GM12878 (cell line): Measurements from ENCODE around the gene BMF. TPM values are rescaled to one million over a fixed set of nuclear protein-coding genes. Genes with fewer than 3 reads are reported as not detected.

Source experiments
- ATF2 ChIP-seq: IDR thresholded peaks from 2 replicates; pipeline ENCODE4 v1.6.1; 2012; ENCODE audit warnings: low read length, inconsistent platforms
- CBFB ChIP-seq: IDR thresholded peaks from 2 replicates; pipeline ENCODE4 v1.6.1; 2016; ENCODE audit warnings: antibody characterized with exemption, low read depth
- E4F1 ChIP-seq: fragments of 450-650 bp; IDR thresholded peaks from 2 replicates; pipeline ENCODE4 v1.6.1; 2018; ENCODE audit warnings: borderline replicate concordance, mild to moderate bottlenecking; ENCODE audit not compliant: partially characterized antibody
- EGR1 ChIP-seq, 2 experiments: IDR thresholded peaks; 1 replicate in 1 of 2; 2 replicates in 1 of 2; pipeline ENCODE4 v1.6.1; 2011 to 2012; ENCODE audit warnings: low read depth in 2 of 2, low read length in 2 of 2, borderline replicate concordance in 1 of 2, mild to moderate bottlenecking in 1 of 2, moderate library complexity in 1 of 2
- ELK1 ChIP-seq: IDR thresholded peaks from 2 replicates; pipeline ENCODE4 v1.6.1; 2012; ENCODE audit warnings: low read depth, low read length, improper control_type of control experiment
- HDGF ChIP-seq: fragments of 450-650 bp; IDR thresholded peaks from 2 replicates; pipeline ENCODE4 v1.6.1; 2016; ENCODE audit warnings: antibody characterized with exemption
- MEF2A ChIP-seq: IDR thresholded peaks from 2 replicates; pipeline ENCODE4 v1.6.1; 2011; ENCODE audit warnings: low read depth, mild to moderate bottlenecking, low read length, moderate library complexity; ENCODE audit not compliant: insufficient read depth
- REST ChIP-seq: IDR thresholded peaks from 2 replicates; pipeline ENCODE4 v1.6.1; 2012; ENCODE audit warnings: mild to moderate bottlenecking, low read depth, low read length
- USF1 ChIP-seq: IDR thresholded peaks from 2 replicates; pipeline ENCODE4 v1.6.1; 2011; ENCODE audit warnings: borderline replicate concordance, low read depth, mild to moderate bottlenecking, moderate library complexity, mixed read lengths, low read length; ENCODE audit not compliant: insufficient read depth; ENCODE audit errors: extremely low read length
- ZBTB40 ChIP-seq: fragments of 450-650 bp; IDR thresholded peaks from 2 replicates; pipeline ENCODE4 v1.6.1; 2016; ENCODE audit warnings: mild to moderate bottlenecking, moderate library complexity, borderline replicate concordance
- polyA plus RNA-seq, 11 experiments: library from polyadenylated mRNA; depleted of rRNA in 4 of 11; unstranded in 6 of 11; stranded (reverse) in 5 of 11; fragments of >200 nt; fragmentation: Nextera tagmentation in 4 of 11; fragmentation: Illumina TruSeq in 1 of 11; extraction: Ambion mirVana in 4 of 11; extraction: Trizol in 1 of 11; gene quantifications; 1 replicate in 1 of 11; 2 replicates in 10 of 11; pipeline versions ENCODE4 v1.2.1 to v1.2.3, GENCODE V29; 2011 to 2016; ENCODE audit warnings: inconsistent platforms in 2 of 11, missing spikeins in 2 of 11, low read depth in 1 of 11
- total RNA-seq, 4 experiments: library from RNA; depleted of rRNA in 3 of 4; stranded (reverse); fragments of >200 nt in 3 of 4; fragmentation: Illumina TruSeq in 1 of 4; extraction: Trizol in 1 of 4; gene quantifications; 2 replicates each; pipeline versions ENCODE4 v1.2.1 to v1.2.3, GENCODE V29; 2013 to 2021

The BMF gene
- total and polyA plus RNA-seq, 10 of the 15 experiments (the other 5 are each of a cell fraction or from before 2014, with no cell fraction given) = 0.82 to 34.9 (median 16.9) TPM

- TF ChIP-seq REST (no peak), ZBTB40 (no peak), CBFB (peak; percentile 57; the same call in 1 of the 2 replicates), USF1 (no peak), EGR1 (IDR thresholded peaks at IDR 0.05; ENCODE audit: borderline replicate concordance in 1 of 2, low read depth in 2 of 2, low read length in 2 of 2) (peak in 1 of 2 experiments; percentile 57; a peak in 1 of 3 replicates), MEF2A (peak; percentile 42; the same call in 1 of the 2 replicates), ATF2 (peak; percentile 91), E4F1 (no peak), ELK1 (no peak), HDGF (no peak)
Observed at GRCh38 chr15:40064231-40064894, 44.3 kb downstream of the BMF start (continued).
